H1 (cell line): ENCODE results near the gene VAV2. TPM values are rescaled to one million over a fixed set of nuclear protein-coding genes. Genes with fewer than 3 reads are reported as not detected.

Experiments
- CHD7 ChIP-seq: fragments of 300-600 bp; sonication (generic); IDR thresholded peaks from 2 replicates; pipeline ENCODE4 v1.7.1; 2012; ENCODE audit warnings: low read length, moderate library complexity, mild to moderate bottlenecking, inconsistent platforms; ENCODE audit not compliant: insufficient replicate concordance
- HDAC6 ChIP-seq: IDR thresholded peaks from one replicate; pipeline ENCODE4 v1.7.1; 2012; ENCODE audit warnings: low read depth, mild to moderate bottlenecking, inconsistent platforms, low read length, moderate library complexity
- MAFK ChIP-seq: IDR thresholded peaks from 2 replicates; pipeline ENCODE4 v1.6.1; 2012; ENCODE audit warnings: low read depth, mild to moderate bottlenecking, improper control_type of control experiment, low read length
- RBBP5 ChIP-seq: IDR thresholded peaks from 2 replicates; pipeline ENCODE4 v1.7.1; 2012; ENCODE audit warnings: low read depth, mild to moderate bottlenecking, inconsistent platforms, low read length, moderate library complexity, borderline replicate concordance
- RFX5 ChIP-seq: IDR thresholded peaks from 2 replicates; pipeline ENCODE4 v1.6.1; 2011; ENCODE audit warnings: low read depth, low read length, improper control_type of control experiment, borderline replicate concordance
- SP1 ChIP-seq: IDR thresholded peaks from 2 replicates; pipeline ENCODE4 v1.6.1; 2011; ENCODE audit warnings: low read depth, low read length
- TBP ChIP-seq: IDR thresholded peaks from 2 replicates; pipeline ENCODE4 v1.6.1; 2011; ENCODE audit warnings: low read depth, low read length, improper control_type of control experiment
- TCF12 ChIP-seq: IDR thresholded peaks from 2 replicates; pipeline ENCODE4 v1.6.1; 2011; ENCODE audit warnings: low read depth, mild to moderate bottlenecking, low read length
- polyA plus RNA-seq, 7 experiments: library from polyadenylated mRNA; depleted of rRNA in 3 of 7; stranded (reverse) in 5 of 7; unstranded in 2 of 7; fragments of >200 nt in 5 of 7; fragments of 200-250 nt in 2 of 7; gene quantifications; 1 replicate in 5 of 7; 2 replicates in 1 of 7; 4 replicates in 1 of 7; pipeline versions ENCODE4 v1.2.1 to v1.2.3, GENCODE V29; 2011 to 2013; ENCODE audit warnings: missing spikeins in 2 of 7, mixed read lengths in 2 of 7
- total RNA-seq: library from RNA; stranded (reverse); fragmentation: NEBNext Ultra II Directional; extraction: Animal tissue kit (Norgen Biotek cat#: 25700); gene quantifications from 2 replicates; pipeline ENCODE4 v1.2.1, GENCODE V29; 2021
- TF ChIP-seq, protein P1 (sequence below): IDR thresholded peaks from 2 replicates; pipeline ENCODE4 v1.6.1; 2011; ENCODE audit warnings: low read length, improper control_type of control experiment

VAV2 gene
- total and polyA plus RNA-seq, 2 of the 8 experiments (the other 6 are each of a cell fraction or from before 2014, with no cell fraction given): 13.6 to 37.6 TPM

- TF ChIP-seq CHD7 (no peak), MAFK (no peak), SP1 (no peak), TCF12 (no peak), HDAC6 (no peak), RFX5 (no peak), RBBP5 (no peak), TBP (no peak)
- TF ChIP-seq, protein P1, sequence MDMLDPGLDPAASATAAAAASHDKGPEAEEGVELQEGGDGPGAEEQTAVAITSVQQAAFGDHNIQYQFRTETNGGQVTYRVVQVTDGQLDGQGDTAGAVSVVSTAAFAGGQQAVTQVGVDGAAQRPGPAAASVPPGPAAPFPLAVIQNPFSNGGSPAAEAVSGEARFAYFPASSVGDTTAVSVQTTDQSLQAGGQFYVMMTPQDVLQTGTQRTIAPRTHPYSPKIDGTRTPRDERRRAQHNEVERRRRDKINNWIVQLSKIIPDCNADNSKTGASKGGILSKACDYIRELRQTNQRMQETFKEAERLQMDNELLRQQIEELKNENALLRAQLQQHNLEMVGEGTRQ: no peak
These were observed 4.7 kb upstream of the VAV2 start (continued) for GRCh38 chr9:133996531-133997520.
